ENCODE data around the gene FER1L5. TPM values are rescaled to one million over a fixed set of nuclear protein-coding genes. Genes with fewer than 3 reads are reported as not detected.

Gene FER1L5
- total RNA-seq, 2 donors from 2014 or later, result not detected

- peaks cover 0 to 15% of the 10 kb centered on the region in 2 donors for H3K4me1 ChIP-seq
- no peak for DNase-seq (ENCODE audit: low spot score)
- H3K27ac ChIP-seq, result no peak overlapping the region
- no peaks in the 10 kb centered on the region for H3K36me3 ChIP-seq
- no peaks in the 10 kb centered on the region for H3K9me3 ChIP-seq
- TF ChIP-seq CTCF (IDR thresholded peaks at IDR 0.05), result no peak
- no peak overlapping the region for H3K4me3 ChIP-seq
- H3K27me3 ChIP-seq, result no peaks in the 10 kb centered on the region
Measured at GRCh38 chr2:96688649-96689430, 46.3 kb downstream of the FER1L5 start.

DNA sequence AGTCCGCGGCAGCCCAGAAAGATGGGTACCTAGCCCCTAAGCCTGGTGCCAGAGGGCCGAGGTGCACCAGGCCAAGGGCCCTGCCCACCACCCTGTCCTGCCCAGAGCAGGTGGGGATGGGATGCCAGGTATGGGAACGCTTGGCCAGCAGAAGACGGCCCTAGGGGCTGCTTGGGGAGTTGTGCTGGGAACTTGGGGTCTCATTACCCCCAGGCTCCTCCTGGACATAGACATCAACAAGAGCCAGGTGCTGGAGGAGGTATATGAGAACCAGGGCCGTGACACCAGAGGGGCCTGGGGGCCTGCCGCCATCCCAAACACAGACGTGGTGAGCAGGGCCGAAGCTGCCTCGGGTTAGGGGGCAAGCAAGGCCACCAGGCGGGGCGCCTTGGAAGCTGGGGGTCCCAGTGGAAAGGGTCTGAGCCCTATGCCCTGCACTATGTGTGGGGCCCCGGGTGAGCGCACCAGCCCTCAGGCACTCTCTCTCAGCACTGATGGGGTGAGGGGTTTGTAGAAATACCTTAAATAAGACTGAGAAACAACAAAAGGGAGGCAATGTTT, 46.9 kb downstream of the FER1L5 start:
- H3K4me1 ChIP-seq, result peaks cover 0 to 15% of the 10 kb centered on the region in 2 donors
- H3K9me3 ChIP-seq, result no peaks in the 10 kb centered on the region
- no peaks in the 10 kb centered on the region for H3K27me3 ChIP-seq
- no peak overlapping the region for H3K4me3 ChIP-seq
- no peaks in the 10 kb centered on the region for H3K36me3 ChIP-seq
- no peak for TF ChIP-seq CTCF (IDR thresholded peaks at IDR 0.05)
- H3K27ac ChIP-seq, result no peak overlapping the region
- no peak for DNase-seq (ENCODE audit: low spot score)

DNA sequence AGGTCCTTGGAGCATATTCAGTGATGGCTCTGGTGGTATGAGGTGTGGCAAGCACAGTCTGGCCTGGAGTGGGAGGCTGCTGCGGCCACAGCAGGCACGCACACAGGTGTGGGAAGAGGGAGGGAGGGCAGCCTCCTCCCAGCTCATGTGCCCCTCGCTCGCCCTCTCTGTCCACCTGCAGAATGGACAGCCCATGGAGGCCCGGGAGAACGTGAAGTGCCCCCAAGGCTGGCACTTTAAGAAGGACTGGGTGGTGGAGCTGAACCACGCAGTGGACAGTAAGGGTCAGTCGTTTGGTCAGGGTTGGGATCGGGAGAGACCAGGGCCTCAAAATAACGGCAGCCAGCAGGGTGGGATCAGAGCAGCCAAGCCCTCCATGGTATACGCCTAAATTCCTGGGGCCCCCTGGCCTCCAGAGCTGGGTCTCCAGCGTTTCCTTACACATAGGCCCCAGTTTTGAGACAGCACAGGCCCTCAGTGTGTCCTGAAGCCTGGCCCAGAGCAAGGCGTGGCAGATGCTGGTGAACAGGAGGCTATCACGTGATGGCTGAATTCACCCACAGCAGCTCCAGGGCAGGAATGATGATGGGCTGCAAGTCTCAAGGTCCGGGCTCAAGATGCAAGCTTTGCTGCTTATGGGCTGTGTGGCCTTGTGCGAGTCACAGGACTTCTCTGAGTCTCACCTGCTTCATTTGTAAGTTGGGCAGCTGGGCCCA, 47.9 kb downstream of the FER1L5 start:
- H3K4me1 ChIP-seq, result peaks cover 0 to 9% of the 10 kb centered on the region in 2 donors
- H3K27me3 ChIP-seq, result no peaks in the 10 kb centered on the region
- H3K9me3 ChIP-seq, result no peaks in the 10 kb centered on the region
- no peak for TF ChIP-seq CTCF (IDR thresholded peaks at IDR 0.05)
- no peak for DNase-seq (ENCODE audit: low spot score)
- no peak overlapping the region for H3K27ac ChIP-seq
- H3K4me3 ChIP-seq, result no peak overlapping the region
- H3K36me3 ChIP-seq, result no peaks in the 10 kb centered on the region

DNA sequence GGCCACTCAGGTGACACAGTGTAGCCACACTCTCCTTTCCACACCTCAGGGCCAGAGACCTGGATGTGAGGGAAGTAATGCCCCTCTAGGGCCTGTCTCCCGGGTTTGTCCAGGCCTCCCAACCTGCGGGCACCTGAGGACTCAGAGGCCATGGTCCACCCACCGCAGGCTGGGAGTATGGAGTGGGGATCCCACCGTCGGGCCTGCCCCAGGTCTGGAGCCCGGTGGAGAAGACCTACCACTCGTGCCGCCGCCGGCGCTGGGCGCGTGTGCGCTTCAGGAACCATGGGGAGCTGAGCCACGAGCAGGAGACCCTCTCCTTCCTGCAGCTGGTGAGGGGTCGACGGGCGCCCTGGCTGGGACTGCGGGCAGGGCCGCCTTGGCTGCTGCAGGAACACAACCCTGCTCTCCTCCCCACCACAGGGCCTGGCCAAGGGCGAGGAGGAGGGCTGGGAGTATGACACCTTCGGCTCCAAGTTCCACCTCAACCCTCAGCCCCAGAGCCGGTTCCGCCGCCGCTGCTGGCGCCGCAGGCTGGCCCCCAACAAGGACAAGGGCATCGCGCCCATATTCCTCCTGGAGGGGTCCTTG, 48.6 kb downstream of the FER1L5 start:
- no peak for TF ChIP-seq CTCF (IDR thresholded peaks at IDR 0.05)
- Histone ChIP-seq H3K27ac (no peak overlapping the region), H3K9me3 (no peaks in the 10 kb centered on the region), H3K4me3 (no peak overlapping the region), H3K4me1 (peaks cover 0 to 2% of the 10 kb centered on the region in 2 donors), H3K27me3 (no peaks in the 10 kb centered on the region), H3K36me3 (no peaks in the 10 kb centered on the region)
- no peak for DNase-seq (ENCODE audit: low spot score)

GRCh38 chr2:96692094-96692971, 49.8 kb downstream of the FER1L5 start:
- Histone ChIP-seq H3K36me3 (no peaks in the 10 kb centered on the region), H3K27ac (no peak overlapping the region), H3K4me1 (no peaks in the 10 kb centered on the region), H3K9me3 (no peaks in the 10 kb centered on the region), H3K4me3 (no peak overlapping the region), H3K27me3 (no peaks in the 10 kb centered on the region)
- TF ChIP-seq CTCF (IDR thresholded peaks at IDR 0.05), result no peak
- DNase-seq (ENCODE audit: low spot score), result no peak
